Mesenchymal stem cell (in vitro differentiated cells and primary cell): ENCODE results near the gene DIAPH2.

Experiments
- DNase-seq: peaks from one replicate; pipeline ENCODE4 v3.0.0-alpha.2; 2013
- H2AFZ ChIP-seq: one replicate; pipeline ENCODE4 v1.6.1; 2013; ENCODE audit warnings: low read depth, mild to moderate bottlenecking, control low read depth, inconsistent platforms, low read length, moderate library complexity
- H2AK5ac ChIP-seq: 2 replicates; pipeline ENCODE4 v1.6.1; 2013; ENCODE audit warnings: low read length, moderate library complexity, mild to moderate bottlenecking, inconsistent platforms; ENCODE audit not compliant: severe bottlenecking
- H2BK120ac ChIP-seq: one replicate; pipeline ENCODE4 v1.6.1; 2013; ENCODE audit warnings: low read depth, mild to moderate bottlenecking, inconsistent platforms, low read length, moderate library complexity
- H2BK12ac ChIP-seq, 2 experiments: one replicate each; pipeline ENCODE4 v1.6.1; 2013; ENCODE audit warnings: inconsistent platforms in 2 of 2, low read length in 2 of 2, mild to moderate bottlenecking in 2 of 2, moderate library complexity in 2 of 2, control low read depth in 1 of 2
- H2BK15ac ChIP-seq: one replicate; pipeline ENCODE4 v1.6.1; 2013; ENCODE audit warnings: mild to moderate bottlenecking, low read depth, inconsistent platforms; ENCODE audit not compliant: poor library complexity, severe bottlenecking
- H2BK5ac ChIP-seq: 2 replicates; pipeline ENCODE4 v1.6.1; 2013; ENCODE audit warnings: low read depth, mild to moderate bottlenecking, low read length, control low read depth, inconsistent platforms; ENCODE audit not compliant: poor library complexity, severe bottlenecking
- H3K14ac ChIP-seq, 2 experiments: one replicate each; pipeline ENCODE4 v1.6.1; 2013; ENCODE audit warnings: inconsistent platforms in 2 of 2, low read length in 2 of 2, control low read depth in 1 of 2, mild to moderate bottlenecking in 1 of 2, moderate library complexity in 1 of 2
- H3K18ac ChIP-seq, 2 experiments: one replicate each; pipeline ENCODE4 v1.6.1; 2013; ENCODE audit warnings: inconsistent platforms in 2 of 2, low read length in 2 of 2, control low read depth in 1 of 2, low read depth in 1 of 2, mild to moderate bottlenecking in 1 of 2
- H3K23ac ChIP-seq, 2 experiments: one replicate each; pipeline ENCODE4 v1.6.1; 2013; ENCODE audit warnings: inconsistent platforms in 2 of 2, low read length in 2 of 2, mild to moderate bottlenecking in 2 of 2, moderate library complexity in 2 of 2, control low read depth in 1 of 2
- H3K27ac ChIP-seq: 2 replicates; pipeline ENCODE4 v1.5.1; 2013; ENCODE audit warnings: mild to moderate bottlenecking, moderate library complexity, low read length, control low read depth, inconsistent platforms; ENCODE audit not compliant: poor library complexity, severe bottlenecking
- H3K27me3 ChIP-seq, 2 experiments: 2 replicates each; pipeline versions ENCODE4 v1.6.1 to v1.7.0; 2013; ENCODE audit warnings: low read length in 2 of 2, mild to moderate bottlenecking in 2 of 2, moderate library complexity in 2 of 2, control low read depth in 1 of 2, inconsistent platforms in 1 of 2; ENCODE audit not compliant: control insufficient read depth in 1 of 2, insufficient read depth in 1 of 2
- H3K36me3 ChIP-seq, 2 experiments: 2 replicates each; pipeline versions ENCODE4 v1.6.1 to v1.7.0; 2013; ENCODE audit warnings: low read length in 2 of 2, control low read depth in 1 of 2, inconsistent platforms in 1 of 2, low read depth in 1 of 2, mild to moderate bottlenecking in 1 of 2; ENCODE audit not compliant: insufficient read depth in 2 of 2, control insufficient read depth in 1 of 2
- H3K4ac ChIP-seq, 2 experiments: one replicate each; pipeline ENCODE4 v1.6.1; 2013; ENCODE audit warnings: inconsistent platforms in 2 of 2, low read length in 2 of 2, mild to moderate bottlenecking in 2 of 2, moderate library complexity in 2 of 2, control low read depth in 1 of 2, low read depth in 1 of 2
- H3K4me1 ChIP-seq: 2 replicates; pipeline ENCODE4 v1.6.1; 2013; ENCODE audit warnings: low read depth, low read length, control low read depth; ENCODE audit not compliant: control insufficient read depth, insufficient read depth
- H3K4me2 ChIP-seq: 2 replicates; pipeline ENCODE4 v1.6.1; 2013; ENCODE audit warnings: low read length, mild to moderate bottlenecking, inconsistent platforms; ENCODE audit not compliant: poor library complexity, severe bottlenecking
- H3K4me3 ChIP-seq, 2 experiments: 2 replicates each; pipeline versions ENCODE4 v1.5.1 to v1.7.0; 2013; ENCODE audit warnings: low read length in 2 of 2, mild to moderate bottlenecking in 2 of 2, control low read depth in 1 of 2, low read depth in 1 of 2; ENCODE audit not compliant: insufficient read depth in 1 of 2
- H3K79me1 ChIP-seq: replicated peaks from 2 replicates; pipeline ENCODE4 v1.6.1; 2013; ENCODE audit warnings: mild to moderate bottlenecking, control low read depth, low read length, inconsistent platforms; ENCODE audit not compliant: poor library complexity, severe bottlenecking
- H3K9ac ChIP-seq: 2 replicates; pipeline ENCODE4 v1.7.0; 2013; ENCODE audit warnings: mild to moderate bottlenecking, low read length, moderate library complexity
- H3K9me3 ChIP-seq: 2 replicates; pipeline ENCODE4 v1.7.0; 2013; ENCODE audit warnings: mild to moderate bottlenecking, low read length; ENCODE audit not compliant: control insufficient read depth
- H4K8ac ChIP-seq: one replicate; pipeline ENCODE4 v1.6.1; 2013; ENCODE audit warnings: inconsistent platforms, mild to moderate bottlenecking, low read length, moderate library complexity
- H4K91ac ChIP-seq: one replicate; pipeline ENCODE4 v1.6.1; 2013; ENCODE audit warnings: mild to moderate bottlenecking, low read length, inconsistent platforms
- WGBS: methylation state at CpG from one replicate; pipeline ENCODE4 v1.1.7; 2013; ENCODE audit warnings: mixed read lengths; 5-methylcytosine and 5-hydroxymethylcytosine counted together

The DIAPH2 gene

DNA sequence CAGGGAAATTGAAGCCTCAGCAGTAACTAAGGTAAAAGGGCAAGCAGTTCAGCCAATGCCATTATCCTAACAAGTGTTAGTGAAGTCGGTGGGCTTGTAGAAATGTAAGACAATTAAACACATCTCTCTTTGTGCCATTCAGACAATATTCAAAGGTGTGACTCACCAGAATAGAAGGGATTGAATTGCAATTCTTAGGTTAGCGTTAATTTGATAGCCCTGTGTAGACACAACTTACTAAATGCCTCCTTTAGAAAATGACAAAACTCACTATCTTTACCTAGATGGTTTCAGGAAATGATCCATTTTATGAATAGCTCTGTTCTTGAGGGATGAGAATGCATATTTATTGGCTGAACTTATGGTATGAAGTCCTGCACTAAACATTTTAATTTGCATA is 234.2 kb downstream of the DIAPH2 start:
- no CpG with 5 or more reads among the region's 2 CpGs for WGBS

DNA sequence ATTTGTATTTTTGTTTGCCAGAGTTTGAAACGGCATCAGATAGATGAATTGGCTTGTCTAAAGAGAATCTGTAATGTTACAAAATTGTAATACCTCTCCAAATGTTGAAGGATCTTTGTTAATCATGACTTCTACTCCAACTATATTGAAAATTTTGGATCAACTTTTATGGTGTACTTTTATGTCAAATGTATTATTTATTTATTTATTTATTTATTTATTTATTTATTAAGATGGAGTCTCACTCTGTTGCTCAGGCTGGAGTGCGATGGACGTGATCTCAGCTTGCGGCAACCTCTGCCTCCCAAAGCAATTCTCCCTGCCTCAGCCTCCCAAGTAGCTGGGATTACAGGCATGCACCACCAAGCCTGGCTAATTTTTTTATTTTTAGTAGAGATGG is 235.0 kb downstream of the DIAPH2 start:
- no peak overlapping the region for H3K9ac ChIP-seq
- peaks cover 0 to 7% of the 10 kb centered on the region in 2 experiments for H3K36me3 ChIP-seq
- DNase-seq = no peak
- H4K91ac ChIP-seq = no peak overlapping the region
- no peak overlapping the region for H3K4me3 ChIP-seq
- no peaks in the 10 kb centered on the region for H3K79me1 ChIP-seq
- no peaks in the 10 kb centered on the region for H3K27me3 ChIP-seq
- H3K9me3 ChIP-seq = no peaks in the 10 kb centered on the region
- no CpG with 5 or more reads among the region's 4 CpGs for WGBS
- no peak overlapping the region for H3K4me2 ChIP-seq
- no peak overlapping the region for H2AFZ ChIP-seq
- no peak overlapping the region for H3K4ac ChIP-seq
- H2BK120ac ChIP-seq = no peak overlapping the region
- no peaks in the 10 kb centered on the region for H3K4me1 ChIP-seq
- H4K8ac ChIP-seq = no peak overlapping the region
- no peak overlapping the region for H2BK5ac ChIP-seq
- no peak overlapping the region for H3K18ac ChIP-seq
- no peak overlapping the region for H2BK15ac ChIP-seq
- H3K23ac ChIP-seq = no peak overlapping the region
- no peak overlapping the region for H3K27ac ChIP-seq
- no peak overlapping the region for H2BK12ac ChIP-seq
- no peak overlapping the region for H3K14ac ChIP-seq
- H2AK5ac ChIP-seq = no peak overlapping the region

More for the DNA sequence above, 234.2 kb downstream of the DIAPH2 start:
- H3K4ac ChIP-seq = no peak overlapping the region
- H3K9me3 ChIP-seq = no peaks in the 10 kb centered on the region
- no peak overlapping the region for H2AFZ ChIP-seq
- no peak overlapping the region for H2BK15ac ChIP-seq
- no peak overlapping the region for H2AK5ac ChIP-seq
- H2BK120ac ChIP-seq = no peak overlapping the region
- DNase-seq = no peak
- no peak overlapping the region for H2BK5ac ChIP-seq
- peaks cover 0 to 7% of the 10 kb centered on the region in 2 experiments for H3K36me3 ChIP-seq
- no peaks in the 10 kb centered on the region for H3K4me1 ChIP-seq
- no peak overlapping the region for H3K27ac ChIP-seq
- no peak overlapping the region for H3K18ac ChIP-seq
- no peak overlapping the region for H3K4me3 ChIP-seq
- no peak overlapping the region for H3K23ac ChIP-seq
- no peak overlapping the region for H2BK12ac ChIP-seq
- no peak overlapping the region for H4K8ac ChIP-seq
- H4K91ac ChIP-seq = no peak overlapping the region
- H3K9ac ChIP-seq = no peak overlapping the region
- no peaks in the 10 kb centered on the region for H3K27me3 ChIP-seq
- no peaks in the 10 kb centered on the region for H3K79me1 ChIP-seq
- H3K4me2 ChIP-seq = no peak overlapping the region
- no peak overlapping the region for H3K14ac ChIP-seq

DNA sequence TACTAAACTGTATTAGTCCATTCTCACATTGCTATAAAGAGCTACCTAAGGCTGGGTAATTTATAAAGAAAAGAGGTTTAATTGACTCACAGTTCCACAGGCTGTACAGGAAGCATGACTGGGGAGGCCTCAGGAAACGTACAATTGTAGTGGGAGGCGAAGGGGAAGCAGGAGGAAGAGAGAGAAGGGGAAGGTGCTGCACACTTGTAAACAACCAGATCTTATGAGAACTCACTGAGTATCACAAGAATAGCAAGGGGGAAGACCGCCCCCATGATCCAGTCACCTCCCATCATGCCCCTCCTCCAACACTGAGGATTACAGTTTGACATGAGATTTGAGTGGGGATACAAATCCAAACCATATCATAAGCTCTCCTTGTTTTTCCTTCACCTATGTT is 239.9 kb downstream of the DIAPH2 start:
- Histone ChIP-seq H3K9me3 (no peaks in the 10 kb centered on the region), H3K4me2 (no peak overlapping the region), H2BK12ac (no peak overlapping the region), H4K8ac (no peak overlapping the region), H3K4me1 (no peaks in the 10 kb centered on the region), H3K9ac (no peak overlapping the region), H2BK120ac (no peak overlapping the region), H3K23ac (no peak overlapping the region), H2BK15ac (no peak overlapping the region), H3K4me3 (no peak overlapping the region), H2AK5ac (no peak overlapping the region), H4K91ac (no peak overlapping the region), H3K14ac (no peak overlapping the region), H3K4ac (no peak overlapping the region), H3K18ac (no peak overlapping the region), H3K27ac (no peak overlapping the region), H2AFZ (no peak overlapping the region), H3K27me3 (no peaks in the 10 kb centered on the region), H3K36me3 (no peaks in the 10 kb centered on the region), H3K79me1 (no peaks in the 10 kb centered on the region), H2BK5ac (no peak overlapping the region)
- 94% methylated on average over 3 of the region's 3 CpGs for WGBS
- no peak for DNase-seq

DNA sequence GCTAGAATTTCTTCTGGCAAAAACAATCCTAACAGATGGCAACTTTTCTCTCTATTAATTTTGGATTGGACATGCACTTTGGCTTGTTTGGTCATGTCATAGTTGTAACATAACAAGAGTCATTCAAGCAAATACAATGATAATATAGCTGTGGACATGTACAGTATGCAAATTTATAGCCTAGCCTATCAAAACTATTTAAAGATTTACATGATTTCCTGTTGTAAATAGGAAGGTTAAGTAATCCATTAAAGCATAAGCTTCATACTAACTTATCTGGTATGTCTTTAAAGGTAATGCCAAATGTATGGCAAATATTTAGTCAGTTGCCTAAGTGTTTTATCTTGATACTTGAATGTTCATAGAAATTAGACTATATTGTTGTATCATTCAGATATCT is 244.4 kb downstream of the DIAPH2 start:
- Histone ChIP-seq H3K27me3 (no peaks in the 10 kb centered on the region), H3K4me3 (no peak overlapping the region), H3K9ac (no peak overlapping the region), H3K79me1 (no peaks in the 10 kb centered on the region), H2AK5ac (no peak overlapping the region), H2AFZ (no peak overlapping the region), H3K9me3 (no peaks in the 10 kb centered on the region), H3K4me1 (no peaks in the 10 kb centered on the region), H2BK12ac (no peak overlapping the region), H3K23ac (no peak overlapping the region), H3K14ac (no peak overlapping the region), H3K4me2 (no peak overlapping the region), H4K91ac (no peak overlapping the region), H2BK120ac (no peak overlapping the region), H4K8ac (no peak overlapping the region), H2BK15ac (no peak overlapping the region), H3K36me3 (no peaks in the 10 kb centered on the region), H3K18ac (no peak overlapping the region), H3K27ac (no peak overlapping the region), H3K4ac (no peak overlapping the region), H2BK5ac (no peak overlapping the region)
- no peak for DNase-seq
